GM19372 (cell line): Measurements from ENCODE around the gene SPSB4.
A peak's percentile ranks its signal among the peaks of the same experiment; 100 is the strongest.

Experiments used
- ATAC-seq: cut with Tn5 transposase; IDR thresholded peaks from one replicate; pipeline ENCODE4 v1.9.1; 2021; ENCODE audit warnings: mild to moderate bottlenecking, low read depth, moderate library complexity; ENCODE audit not compliant: unreplicated experiment

Gene SPSB4

DNA sequence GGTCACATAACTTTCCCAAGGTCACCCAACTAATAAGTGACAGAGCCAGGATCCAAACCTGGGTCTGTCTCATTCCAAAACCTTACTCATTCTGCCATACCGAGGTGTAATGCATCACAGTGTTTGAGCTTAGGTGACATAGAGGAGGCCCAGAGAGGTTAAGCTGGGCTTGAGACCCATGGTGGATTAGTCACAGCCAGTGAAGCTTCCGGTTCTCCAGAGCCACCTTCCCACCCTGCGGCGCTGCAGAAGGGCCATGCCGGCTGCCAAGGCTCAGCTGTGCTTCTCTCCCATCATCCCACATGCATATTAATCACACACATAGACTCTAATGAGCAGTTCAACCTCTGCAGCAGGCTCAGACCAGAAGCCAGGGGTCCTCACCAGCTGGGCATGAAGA is 42.2 kb downstream of the SPSB4 start:
- no peak for ATAC-seq

DNA sequence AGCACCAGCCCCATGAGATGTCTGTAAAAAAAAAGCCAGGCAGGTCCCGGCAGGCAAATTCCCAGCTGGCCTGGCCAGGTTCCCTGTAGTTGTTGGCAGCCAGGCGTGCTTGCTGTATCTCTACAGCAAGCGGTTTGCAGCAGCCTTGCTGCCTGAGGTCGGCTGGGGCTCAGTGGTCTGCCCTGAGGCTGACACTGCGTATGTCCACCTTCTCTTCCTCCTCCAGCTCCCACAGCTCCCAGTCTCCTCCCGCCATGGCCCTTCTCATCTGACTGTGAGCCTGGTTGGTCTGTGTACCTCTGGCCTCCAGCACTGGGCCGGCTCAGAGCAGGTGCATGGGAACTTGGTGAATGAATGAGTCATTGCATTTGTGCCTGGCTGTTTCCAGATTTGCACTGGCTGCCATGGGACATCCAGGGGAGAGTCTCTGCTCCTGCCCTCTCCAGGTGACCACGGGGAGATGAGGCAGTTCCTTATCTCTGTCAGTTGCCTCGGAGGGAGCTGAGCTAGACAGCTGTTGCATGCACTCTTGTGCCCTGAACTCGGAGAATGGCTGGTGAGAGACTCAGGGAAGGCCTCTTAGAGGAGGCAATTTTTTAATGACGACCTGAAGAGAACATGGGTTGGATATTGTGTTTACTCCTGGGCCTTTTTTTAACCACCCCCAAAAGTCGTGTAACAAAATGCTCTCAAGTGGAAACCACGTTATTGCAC is 43.0 kb downstream of the SPSB4 start:
- ATAC-seq = no peak

DNA sequence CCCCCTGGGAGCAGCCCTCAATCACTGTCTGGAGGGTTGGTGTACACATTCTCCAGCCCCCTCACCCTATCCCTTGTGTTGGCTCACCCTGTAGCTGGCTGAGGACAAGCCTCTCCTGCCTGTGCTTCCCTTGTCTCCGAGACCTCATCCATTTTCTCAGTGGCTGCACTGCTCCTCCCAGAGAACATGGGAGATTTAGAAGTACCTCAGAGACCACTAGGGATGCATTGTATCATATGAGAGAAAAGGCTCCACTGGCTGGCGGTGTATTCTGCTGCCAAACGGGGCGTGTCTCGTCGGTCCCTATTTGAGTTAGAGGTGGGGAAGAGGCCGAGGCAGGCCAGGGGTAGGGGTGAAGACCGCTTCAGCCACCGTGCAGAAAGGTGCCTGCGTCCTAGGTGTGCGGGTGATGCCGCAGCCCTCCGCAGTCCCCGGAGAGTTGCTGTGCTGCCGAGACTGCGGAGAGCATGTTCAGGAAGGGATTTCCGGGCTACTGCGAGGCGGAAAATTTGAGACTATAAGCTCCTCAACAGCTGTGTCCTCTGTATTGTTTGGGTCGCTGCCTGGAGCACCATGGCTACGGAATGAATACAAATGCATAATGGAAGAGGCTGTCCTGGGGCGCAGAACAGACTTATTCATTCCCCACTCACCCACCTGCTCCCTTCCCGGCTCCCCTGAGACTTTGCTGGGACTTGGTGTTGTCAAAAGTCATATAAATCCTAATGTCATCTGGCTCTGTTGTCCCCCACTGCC is 43.8 kb downstream of the SPSB4 start:
- ATAC-seq = no peak

DNA sequence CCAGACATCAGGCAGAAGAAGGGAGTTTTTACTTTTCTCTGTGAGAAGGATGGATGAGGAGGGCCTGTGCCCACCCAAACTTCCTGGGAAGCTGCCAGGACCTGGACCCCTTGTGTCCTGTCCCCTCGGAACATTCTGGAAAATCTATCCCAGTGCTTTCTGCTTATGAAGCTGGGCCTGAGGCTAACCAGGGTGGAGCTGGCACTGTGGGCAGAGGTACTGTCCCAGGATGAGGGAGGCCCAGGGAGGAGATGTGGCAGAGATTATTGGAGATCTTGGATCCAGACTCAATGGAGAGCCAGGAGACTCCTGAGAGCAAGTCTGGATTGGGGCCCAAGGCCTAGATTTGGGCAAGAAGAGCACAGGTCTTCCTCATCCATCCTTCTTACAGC is 44.4 kb downstream of the SPSB4 start:
- no peak for ATAC-seq

DNA sequence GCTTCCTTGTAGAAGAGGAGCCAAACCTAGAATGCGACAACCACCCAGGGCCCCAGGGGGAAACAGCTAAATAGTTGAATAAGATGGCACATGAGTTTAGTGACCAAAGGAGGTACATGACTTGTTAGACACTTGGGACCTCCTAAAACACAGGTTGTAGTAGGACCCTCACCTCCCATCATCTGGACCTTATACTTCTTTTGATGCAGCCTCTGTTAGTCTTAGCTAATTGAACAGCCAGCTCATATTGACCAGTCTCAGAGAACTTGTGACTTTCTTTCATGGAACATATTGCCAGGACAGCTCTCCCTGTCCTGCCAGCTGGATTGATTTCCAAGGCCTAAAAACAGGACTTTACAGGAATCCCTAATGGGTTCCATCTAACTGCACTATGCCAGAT is 45.0 kb downstream of the SPSB4 start:
- no peak for ATAC-seq

DNA sequence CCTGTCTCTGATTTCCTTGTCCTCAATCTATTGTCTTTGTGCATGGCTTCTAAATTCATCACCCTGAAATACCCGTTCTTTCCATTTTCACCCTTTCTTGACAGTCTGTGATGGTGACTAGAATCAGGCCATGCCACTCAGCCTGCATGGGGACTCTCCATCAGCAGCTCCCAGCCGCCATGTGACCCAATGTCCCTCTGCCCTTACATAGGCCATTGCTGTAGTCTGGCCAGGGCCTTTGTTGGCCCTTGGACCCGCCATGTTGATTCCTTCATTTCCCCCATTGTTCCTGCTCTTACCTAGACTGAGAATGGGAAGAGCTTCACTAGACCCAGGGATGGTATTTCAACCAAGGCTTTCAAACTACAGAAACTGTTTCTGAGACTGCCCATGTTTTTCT is 45.8 kb downstream of the SPSB4 start:
- ATAC-seq = no peak

DNA sequence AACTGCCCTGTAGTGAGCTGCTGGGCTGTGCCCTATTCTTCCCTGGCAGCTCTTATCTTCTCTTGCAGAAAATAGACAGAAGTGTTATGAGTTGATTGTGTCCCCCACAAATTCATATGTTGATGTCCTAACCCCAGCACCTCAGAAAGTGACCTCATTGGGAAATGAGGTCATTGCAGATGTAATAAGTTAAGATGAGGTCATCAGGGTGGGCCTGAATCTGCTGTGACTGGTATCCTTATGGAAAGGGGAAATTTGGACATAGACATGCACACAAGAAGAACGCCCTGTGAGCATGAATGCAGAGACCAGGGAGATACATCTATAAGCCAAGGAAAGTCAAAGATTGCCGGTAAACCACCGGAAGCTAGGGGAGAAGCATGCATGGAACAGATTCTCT is 49.0 kb downstream of the SPSB4 start:
- ATAC-seq = no peak

DNA sequence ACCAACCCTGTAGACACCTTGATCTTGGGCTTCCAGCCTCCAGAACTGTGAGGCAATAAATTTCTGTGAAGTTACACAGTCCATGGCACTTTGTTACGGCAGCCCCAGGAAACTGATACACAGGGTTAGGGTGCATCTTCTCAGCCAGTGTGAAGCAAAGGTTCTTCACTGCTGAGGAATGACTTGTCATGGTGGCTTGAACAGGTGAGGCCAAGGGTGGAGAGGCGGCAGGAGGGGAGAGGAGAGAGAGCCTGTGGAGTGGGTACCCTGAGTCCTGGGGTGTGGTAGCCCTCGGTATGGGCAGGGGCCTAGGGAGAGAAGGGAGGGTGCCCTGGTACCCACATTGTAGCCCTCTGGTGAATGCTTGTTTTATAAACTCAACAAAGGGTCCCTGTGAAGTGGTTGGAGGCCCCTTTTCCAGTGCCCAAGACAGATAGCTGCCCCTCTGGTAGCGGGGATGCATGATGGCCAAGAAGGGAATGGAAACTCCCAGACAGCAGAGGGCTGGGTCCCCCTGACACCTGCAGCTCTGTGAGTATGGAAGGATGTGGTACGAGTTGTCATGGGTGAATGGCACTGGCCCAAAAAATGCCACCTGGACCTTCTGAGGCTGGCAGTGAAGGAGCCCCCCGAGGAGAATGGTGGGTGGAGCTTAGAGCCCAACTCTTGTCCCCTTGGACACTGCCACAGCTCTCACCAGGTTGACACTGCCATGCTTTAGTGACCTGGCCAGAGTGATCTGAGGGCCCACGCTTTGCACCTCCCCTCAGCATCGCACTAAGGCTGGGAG is 49.6 kb downstream of the SPSB4 start:
- ATAC-seq = no peak

DNA sequence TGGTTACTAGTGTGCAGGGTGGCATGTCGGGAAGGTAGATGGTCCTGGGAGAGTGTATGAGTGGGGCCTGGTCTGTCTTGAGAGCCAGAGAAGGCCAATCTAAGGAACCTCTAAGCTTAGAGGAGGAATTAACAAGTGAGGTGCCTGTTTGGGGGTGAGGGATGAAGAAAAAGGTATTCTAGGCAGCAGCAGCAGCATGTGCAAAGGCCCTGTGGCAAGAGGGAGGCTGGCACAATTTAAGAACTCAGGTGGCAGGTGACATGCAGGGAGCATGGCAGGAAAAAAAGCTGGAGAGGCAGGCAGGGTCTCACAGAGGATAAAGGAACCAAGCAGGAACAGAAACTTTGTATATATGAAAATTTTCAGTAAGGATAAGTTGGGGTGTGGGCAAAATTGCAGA is 51.2 kb downstream of the SPSB4 start:
- no peak for ATAC-seq

DNA sequence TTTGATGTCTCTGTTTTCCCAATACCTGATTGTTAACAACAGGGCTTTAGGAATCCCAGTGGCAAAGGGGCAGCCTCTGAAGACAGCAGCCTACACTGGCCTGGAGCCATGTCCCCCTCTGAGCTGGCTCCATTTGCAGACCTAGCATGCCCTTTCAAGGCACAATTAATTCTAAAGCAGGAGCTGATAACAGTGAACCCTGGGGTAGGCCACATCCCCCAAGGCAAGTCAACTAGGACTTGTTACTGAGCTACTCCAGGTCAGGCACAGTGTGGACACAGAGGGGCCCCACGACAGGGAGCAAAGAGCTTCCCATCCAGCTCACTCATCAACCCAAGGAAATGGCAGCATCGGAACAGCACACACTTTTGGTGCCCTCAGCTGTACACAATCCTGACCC is 51.9 kb downstream of the SPSB4 start:
- no peak for ATAC-seq

DNA sequence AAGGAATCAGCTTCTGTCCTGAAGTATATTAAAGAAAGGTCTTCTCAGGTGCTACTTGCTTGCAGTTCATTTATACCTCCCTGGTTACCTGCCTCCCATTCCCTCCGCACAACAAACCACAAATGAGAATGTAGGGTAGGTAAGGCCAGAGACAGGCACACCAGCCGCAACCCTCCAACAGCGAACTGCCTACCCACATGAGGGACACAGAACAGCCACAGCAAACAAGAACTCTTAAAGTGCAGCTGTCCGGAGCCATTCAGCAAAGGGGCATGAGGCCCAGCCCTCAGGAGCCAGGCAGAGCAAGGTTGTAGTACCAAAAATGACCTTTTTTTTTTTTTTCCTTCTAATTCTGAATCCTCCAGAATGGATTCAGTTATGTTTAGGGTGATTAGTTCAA is 52.4 kb downstream of the SPSB4 start:
- ATAC-seq = no peak

DNA sequence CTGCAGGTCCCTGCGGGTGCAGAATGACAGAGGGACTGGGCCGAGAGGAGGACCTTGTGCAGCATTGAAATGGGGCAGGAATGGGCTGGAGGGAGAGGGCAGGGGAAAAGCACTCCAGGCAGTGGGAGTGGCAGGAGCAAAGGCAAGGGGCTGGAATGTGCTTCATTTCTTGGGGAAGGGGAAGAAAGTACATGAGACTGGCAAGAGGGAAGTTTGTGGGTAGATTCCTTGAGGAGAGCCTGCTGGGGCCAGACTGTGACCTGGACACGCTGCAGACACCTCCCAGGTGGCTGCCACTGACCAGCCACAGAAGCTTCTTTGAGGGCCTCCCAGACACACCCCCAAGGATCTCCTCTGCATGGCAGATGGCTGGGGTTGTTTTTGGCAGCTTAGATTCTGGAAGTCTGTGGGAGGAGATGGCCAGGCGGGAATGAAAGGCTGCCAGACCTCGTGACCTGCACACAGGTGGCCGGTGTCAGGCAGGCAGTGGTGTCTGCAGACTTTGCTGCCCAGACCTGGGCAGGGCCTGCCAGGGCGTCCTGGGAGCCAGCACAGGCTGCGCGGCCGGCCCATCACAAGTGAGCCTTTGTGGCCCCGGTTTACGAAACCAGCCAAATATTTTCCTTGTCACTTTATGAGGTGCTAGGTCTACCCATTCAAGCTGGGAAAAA is 53.1 kb downstream of the SPSB4 start:
- no peak for ATAC-seq

DNA sequence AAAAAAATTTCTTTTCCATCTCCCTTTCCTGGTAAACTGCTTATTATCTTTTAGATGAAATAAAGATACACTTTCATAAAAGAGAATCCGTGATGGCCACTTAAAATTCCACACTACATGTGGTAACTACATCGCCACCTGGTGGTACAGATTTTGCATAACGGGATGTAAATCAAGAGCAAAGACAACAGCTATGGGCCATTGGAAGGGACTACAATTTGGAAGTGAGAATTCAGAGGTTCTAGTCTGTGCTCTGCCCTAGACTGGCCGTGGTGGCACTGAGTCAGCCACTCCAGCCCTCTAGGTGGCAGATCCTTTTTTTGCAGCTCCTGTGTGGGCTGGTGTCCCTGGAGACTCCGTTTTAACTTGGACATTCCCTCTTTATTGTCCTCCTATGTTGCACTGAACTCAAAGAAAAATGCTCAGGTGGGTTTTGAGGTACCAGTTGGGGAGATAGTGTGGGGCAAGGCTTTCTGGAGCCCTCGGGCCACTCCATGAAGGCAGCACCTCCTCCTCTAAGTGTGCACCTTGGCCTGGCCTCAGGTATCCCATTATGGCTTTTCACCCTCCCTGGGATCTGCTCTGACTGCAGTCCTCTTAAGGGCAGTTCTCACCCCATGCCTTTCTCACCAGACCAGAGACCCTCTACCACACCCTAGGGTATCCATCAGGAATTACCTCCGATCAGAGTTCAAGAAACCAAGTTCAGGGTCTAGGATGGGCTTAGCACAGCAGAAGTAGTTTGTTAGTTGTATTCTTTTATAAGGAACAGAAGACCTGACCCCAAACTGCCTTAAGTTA is 54.9 kb downstream of the SPSB4 start:
- ATAC-seq = peak; percentile 59

DNA sequence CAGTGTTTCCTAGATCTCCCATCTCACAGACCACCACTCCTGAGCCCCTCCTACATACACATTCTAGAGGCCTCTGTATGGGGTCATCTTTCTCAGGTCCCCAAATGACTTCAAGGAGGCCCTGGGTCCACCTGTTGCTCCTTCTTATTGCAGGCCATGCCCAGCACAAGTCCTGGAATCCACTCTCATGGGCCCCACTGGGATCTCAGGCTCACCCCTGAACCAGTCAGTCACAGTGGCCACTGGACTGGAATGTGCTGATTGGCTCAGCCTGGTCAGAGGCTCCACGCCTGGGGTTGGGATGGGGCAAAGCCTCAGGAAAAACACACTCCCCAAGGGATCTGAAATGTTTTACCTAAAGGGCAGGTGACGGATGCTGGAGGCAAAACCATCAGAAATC is 55.7 kb downstream of the SPSB4 start:
- ATAC-seq = no peak

DNA sequence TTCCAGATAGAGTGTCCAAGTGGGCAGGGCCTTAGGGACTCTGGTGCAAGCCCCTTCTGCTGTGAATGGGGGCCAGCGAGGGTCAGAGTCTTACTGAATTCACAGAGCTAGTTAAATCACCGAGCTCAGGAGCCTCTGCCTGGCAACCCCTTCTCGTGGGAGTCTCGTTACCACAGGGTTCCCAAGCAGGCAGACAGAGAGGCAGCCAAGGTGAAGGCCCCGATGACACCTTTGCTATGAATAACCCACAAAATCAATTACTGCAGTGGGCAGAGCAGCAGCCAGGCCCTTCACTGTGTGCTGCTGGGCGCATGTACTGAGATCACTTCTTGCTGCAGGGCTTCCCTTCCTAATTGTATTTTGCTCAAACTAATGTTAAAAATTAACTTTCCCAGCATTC is 56.9 kb downstream of the SPSB4 start:
- ATAC-seq = no peak

DNA sequence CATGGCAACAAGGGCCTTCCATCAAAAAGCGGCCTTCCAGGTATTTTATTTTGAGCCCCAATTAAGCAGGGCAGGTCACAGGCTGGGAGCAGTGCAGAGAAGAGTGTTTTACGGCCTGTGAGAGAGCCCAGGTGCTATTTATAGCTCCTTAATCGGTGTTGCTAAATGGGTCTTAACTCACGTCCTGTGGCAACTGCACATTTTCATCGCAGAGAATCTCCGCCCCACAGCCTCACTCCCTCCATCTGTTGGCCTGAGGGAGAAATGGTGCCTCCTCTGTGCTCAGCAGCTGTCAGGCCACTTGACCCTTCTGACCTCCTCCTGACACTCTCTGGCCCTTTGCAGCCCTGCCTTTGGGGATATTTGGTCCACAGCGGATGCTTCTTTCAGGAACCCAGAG is 58.6 kb downstream of the SPSB4 start:
- no peak for ATAC-seq

DNA sequence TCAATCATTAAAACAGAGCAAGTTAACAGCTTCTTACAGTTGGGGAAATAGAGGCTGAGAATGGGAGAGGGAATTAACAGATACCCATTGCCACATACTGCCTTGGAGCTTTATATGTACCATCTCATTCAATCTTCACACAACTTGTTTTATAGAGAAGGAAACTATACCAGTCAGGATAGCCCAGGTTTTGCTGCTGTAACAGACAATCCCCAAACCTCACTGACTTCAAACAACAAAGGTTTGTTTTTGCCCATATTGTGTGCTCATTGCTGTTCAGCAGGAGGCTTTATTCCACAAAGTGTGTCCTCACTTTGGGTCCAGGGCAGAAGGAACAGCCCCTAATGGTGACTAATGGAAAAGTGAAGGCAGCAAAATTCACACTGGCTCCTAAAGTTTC is 59.2 kb downstream of the SPSB4 start:
- ATAC-seq = no peak

DNA sequence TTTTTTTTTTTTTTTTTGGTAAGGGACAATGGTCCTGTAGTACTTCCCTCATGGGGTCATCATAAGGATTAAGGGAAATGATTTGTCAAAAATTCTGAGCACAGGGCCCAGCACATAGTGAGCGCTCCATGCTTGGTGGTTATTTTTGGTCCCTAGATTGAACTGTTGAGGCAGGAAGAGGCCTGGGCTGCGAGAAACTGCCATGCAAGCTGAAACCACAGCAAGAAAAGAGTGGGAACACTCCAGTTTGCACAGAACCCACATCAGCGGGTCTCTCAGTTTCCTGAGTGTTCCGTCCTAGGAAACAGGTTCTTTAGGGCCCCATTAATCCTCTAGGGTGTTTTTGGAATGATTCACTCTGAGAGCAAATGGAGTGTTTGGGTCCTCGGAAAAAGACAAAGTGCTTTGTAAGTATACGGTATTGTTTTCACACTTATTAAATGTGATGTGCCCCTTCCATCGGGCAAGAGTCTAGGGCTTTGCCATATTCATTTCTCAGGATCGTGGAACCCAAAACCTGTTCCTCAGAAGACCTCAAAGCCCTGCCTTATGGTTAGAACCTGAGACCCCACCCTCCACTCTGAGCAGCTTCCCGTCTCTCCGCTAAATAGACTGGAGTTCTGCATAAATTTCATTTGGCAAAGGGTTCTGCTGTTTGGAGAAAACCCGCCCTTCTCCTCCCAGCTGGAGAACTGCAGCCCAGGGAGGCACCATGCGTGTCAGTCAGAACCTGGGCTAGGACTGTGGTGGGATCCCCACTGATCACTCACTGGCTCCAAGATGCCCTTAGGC is 60.4 kb downstream of the SPSB4 start:
- no peak for ATAC-seq

DNA sequence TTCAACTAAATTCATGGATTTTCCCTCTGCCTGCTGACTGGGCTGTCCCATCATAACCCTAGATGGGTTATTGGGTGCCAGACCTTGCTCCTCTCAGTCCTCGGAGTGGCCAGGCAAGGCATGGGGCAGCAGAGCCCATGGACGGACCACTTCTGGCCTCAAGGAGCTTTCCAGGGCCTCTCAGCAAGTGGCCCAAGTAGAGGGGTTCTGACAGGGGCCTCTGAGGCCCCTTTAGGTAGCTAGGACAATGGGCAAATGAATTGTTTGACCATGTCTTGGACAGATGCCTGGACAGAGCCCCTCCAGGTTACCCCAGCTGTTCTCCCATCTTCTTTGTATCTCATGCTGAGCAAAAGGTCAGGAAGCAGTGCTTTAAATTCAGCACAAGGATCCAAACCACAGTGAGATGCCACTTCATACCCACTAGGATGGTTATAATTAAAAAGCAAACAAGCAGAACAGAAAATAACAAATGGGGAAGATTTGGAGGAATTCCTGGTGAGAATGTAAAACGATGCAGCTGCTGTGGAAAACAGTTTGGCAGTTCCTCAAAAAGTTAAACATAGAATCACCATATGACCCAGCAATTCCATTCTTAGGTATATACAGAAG is 61.6 kb downstream of the SPSB4 start:
- ATAC-seq = no peak
